Rectal smooth muscle tissue (tissue), 1 donor: Measurements from ENCODE around the gene GPC3.

Experiments
- H3K27ac ChIP-seq: one replicate; pipeline ENCODE4 v1.7.0; 2013; ENCODE audit warnings: low read depth, low read length, inconsistent platforms
- H3K27me3 ChIP-seq: one replicate; pipeline ENCODE4 v1.7.0; 2013; ENCODE audit warnings: low read length; ENCODE audit not compliant: control insufficient read depth, insufficient read depth
- H3K36me3 ChIP-seq: one replicate; pipeline ENCODE4 v1.7.0; 2013; ENCODE audit warnings: low read length; ENCODE audit not compliant: control insufficient read depth, insufficient read depth
- H3K4me1 ChIP-seq: one replicate; pipeline ENCODE4 v1.7.0; 2013; ENCODE audit warnings: low read length; ENCODE audit not compliant: control insufficient read depth, insufficient read depth
- H3K4me3 ChIP-seq: one replicate; pipeline ENCODE4 v1.7.0; 2013; ENCODE audit warnings: low read length
- H3K9ac ChIP-seq: one replicate; pipeline ENCODE4 v1.7.0; 2013; ENCODE audit warnings: low read length

Gene GPC3

DNA sequence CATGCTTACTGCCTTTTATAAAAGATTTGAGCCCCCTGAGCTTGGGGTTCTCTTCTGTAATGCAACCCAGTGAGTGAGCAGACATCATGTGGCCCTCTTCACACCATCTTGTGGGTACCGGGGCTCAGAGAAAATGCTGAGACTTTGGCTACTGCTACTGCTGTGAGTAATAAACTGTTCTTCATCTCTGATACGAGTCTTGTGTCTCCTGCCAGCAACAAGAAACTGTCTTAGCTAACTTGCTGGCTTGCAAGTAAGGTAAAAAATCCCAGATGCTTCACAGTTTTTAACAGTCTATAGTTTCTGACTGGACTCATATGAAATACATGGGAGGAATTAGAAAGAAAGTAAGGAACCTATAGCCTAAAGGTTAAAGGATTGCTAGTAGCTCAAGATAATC is 148.3 kb downstream of the GPC3 start:
- H3K9ac ChIP-seq, result no peak overlapping the region
- no peak overlapping the region for H3K27ac ChIP-seq
- no peaks in the 10 kb centered on the region for H3K27me3 ChIP-seq
- H3K36me3 ChIP-seq, result no peaks in the 10 kb centered on the region
- no peak overlapping the region for H3K4me3 ChIP-seq
- H3K4me1 ChIP-seq, result no peaks in the 10 kb centered on the region

DNA sequence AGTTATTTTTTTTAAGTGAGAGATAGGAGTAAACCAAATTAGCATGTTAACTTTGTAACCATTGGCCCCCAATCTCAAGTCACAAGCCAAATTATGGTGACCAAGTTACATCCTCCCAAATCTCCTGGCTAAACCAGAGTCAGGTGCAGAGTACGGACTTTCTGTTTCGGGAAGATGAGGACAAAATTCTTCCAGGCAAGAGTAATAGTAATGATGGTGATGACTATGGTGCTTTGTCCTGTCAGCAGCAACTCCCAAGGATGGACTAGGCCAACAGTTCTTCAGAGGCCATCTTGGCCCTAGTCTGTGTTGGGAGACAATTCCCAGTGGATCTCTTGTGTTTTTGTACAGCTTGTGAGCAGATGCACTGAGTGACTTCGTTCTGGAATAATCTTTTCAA is 148.8 kb downstream of the GPC3 start:
- no peaks in the 10 kb centered on the region for H3K36me3 ChIP-seq
- H3K27me3 ChIP-seq, result no peaks in the 10 kb centered on the region
- H3K9ac ChIP-seq, result no peak overlapping the region
- H3K4me1 ChIP-seq, result no peaks in the 10 kb centered on the region
- H3K4me3 ChIP-seq, result no peak overlapping the region
- H3K27ac ChIP-seq, result no peak overlapping the region

DNA sequence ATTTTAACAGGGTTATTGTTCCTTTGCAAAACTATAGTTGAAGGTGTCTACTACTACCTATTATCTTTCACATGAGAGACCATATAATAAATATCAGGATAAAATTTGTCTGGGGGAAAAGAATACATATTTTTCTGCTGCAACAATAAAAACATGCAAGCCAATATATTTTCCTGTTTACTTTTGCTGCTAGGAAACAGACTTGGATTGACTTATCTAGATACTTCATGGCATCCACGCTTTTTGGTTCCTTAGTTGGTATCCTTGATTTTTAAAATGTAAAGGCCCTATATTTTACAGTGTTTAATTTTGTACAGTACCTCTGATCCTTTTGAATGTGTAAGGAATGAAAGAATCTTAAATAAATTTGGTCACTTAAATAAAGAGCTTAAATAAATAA is 150.6 kb downstream of the GPC3 start:
- no peak overlapping the region for H3K27ac ChIP-seq
- H3K4me3 ChIP-seq, result no peak overlapping the region
- H3K4me1 ChIP-seq, result no peaks in the 10 kb centered on the region
- no peaks in the 10 kb centered on the region for H3K27me3 ChIP-seq
- H3K9ac ChIP-seq, result no peak overlapping the region
- no peaks in the 10 kb centered on the region for H3K36me3 ChIP-seq

DNA sequence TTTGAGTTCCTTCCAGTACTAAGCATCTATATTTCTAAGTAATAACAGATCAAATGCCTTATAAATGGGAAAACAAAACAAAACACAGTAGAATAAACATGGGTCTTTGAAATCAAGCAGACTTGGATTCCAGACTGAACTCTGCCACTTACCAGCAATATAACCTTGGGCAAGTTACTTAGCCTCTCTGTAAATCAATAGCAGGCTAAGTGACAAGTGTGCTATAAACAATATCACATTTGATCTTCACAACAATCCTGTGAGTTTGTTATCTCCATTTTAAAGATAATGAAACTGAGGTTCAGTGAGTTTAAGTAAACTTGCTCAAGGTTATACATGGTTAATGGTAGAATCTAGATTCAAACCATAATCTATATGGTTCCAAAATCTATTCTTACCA is 165.8 kb downstream of the GPC3 start:
- Histone ChIP-seq H3K4me3 (no peak overlapping the region), H3K36me3 (no peaks in the 10 kb centered on the region), H3K4me1 (no peaks in the 10 kb centered on the region), H3K27me3 (no peaks in the 10 kb centered on the region), H3K27ac (no peak overlapping the region), H3K9ac (no peak overlapping the region)

DNA sequence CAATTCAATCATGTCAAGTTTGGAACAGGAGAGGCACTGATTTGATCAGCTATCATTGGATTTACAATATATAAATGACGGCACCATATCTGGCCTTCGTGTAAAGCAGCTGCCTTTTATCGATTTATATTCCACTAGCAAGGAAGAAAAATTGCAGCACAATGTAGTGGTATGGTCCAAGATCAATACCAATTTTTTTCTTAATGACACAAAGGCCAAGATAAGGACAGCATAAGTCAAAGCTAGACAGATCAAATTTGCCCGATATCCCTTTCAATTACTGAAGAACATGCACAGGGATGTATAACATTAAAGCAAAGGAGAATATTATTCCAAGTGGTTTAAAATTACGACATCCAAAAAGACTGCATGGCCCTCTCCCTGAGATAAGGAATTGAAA is 167.4 kb downstream of the GPC3 start:
- no peak overlapping the region for H3K9ac ChIP-seq
- no peaks in the 10 kb centered on the region for H3K27me3 ChIP-seq
- H3K4me3 ChIP-seq, result no peak overlapping the region
- H3K4me1 ChIP-seq, result no peaks in the 10 kb centered on the region
- H3K27ac ChIP-seq, result no peak overlapping the region
- H3K36me3 ChIP-seq, result no peaks in the 10 kb centered on the region

DNA sequence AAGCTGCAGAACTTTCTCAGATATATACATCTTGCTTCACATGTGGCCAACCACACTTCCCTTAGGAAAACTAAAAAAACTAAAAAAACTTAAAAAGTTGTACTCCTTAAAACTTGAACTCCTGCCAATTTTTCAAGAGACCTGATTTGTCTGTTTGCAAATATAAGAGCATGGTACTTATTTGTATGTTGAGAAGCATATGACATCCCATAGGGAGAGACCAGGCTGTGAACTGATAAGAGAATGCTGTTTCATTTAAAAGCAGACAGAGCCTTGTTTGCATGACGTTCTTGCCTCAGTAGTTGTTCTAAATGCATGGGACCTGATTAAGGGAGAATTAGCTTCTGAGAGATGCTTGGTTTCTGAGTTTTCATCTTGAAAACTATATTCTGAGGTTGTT is 169.9 kb downstream of the GPC3 start:
- Histone ChIP-seq H3K36me3 (no peaks in the 10 kb centered on the region), H3K27me3 (no peaks in the 10 kb centered on the region), H3K4me1 (no peaks in the 10 kb centered on the region), H3K27ac (no peak overlapping the region), H3K9ac (no peak overlapping the region), H3K4me3 (no peak overlapping the region)

DNA sequence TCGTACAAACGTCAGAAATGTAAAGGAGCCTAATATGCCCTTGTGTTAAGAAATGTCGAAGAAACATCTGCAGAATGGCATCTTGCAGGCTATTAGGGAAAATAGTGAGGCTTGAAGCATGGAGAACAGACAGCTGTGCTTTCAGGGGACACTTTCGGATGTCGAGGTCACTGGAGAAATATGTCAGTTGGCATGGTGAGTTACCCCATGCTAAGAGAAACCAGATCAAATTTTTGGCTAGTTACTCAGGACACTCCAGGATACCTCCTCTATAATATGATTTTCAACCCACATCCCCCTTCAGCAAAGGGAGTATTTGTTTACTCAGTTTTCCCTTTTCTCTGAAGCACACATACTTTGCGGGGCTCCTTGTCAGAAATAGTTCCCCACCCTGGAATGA is 171.4 kb downstream of the GPC3 start:
- no peaks in the 10 kb centered on the region for H3K36me3 ChIP-seq
- H3K27me3 ChIP-seq, result no peaks in the 10 kb centered on the region
- H3K9ac ChIP-seq, result no peak overlapping the region
- no peak overlapping the region for H3K4me3 ChIP-seq
- H3K4me1 ChIP-seq, result no peaks in the 10 kb centered on the region
- H3K27ac ChIP-seq, result no peak overlapping the region

DNA sequence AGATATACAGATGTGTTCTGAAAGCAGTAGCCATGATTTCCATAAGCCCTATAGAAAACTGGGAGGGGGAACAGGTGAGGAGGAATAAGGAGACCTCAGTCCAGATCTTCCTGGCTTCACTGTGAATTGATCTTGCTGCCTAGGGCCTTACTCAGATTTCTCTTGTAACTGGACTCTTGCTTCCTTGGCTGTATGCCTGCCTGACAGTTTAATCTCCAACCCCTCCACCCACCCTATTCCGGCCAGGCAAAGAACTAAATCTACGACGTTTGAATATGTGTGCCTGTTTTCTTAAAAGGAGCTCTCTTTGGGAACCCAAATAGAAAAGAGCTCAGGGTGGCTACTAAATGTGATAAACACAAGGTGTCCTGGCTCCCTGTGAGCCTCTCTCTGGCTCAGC is 173.0 kb downstream of the GPC3 start:
- H3K36me3 ChIP-seq, result no peaks in the 10 kb centered on the region
- no peak overlapping the region for H3K9ac ChIP-seq
- no peaks in the 10 kb centered on the region for H3K27me3 ChIP-seq
- no peak overlapping the region for H3K27ac ChIP-seq
- no peak overlapping the region for H3K4me3 ChIP-seq
- H3K4me1 ChIP-seq, result no peaks in the 10 kb centered on the region

DNA sequence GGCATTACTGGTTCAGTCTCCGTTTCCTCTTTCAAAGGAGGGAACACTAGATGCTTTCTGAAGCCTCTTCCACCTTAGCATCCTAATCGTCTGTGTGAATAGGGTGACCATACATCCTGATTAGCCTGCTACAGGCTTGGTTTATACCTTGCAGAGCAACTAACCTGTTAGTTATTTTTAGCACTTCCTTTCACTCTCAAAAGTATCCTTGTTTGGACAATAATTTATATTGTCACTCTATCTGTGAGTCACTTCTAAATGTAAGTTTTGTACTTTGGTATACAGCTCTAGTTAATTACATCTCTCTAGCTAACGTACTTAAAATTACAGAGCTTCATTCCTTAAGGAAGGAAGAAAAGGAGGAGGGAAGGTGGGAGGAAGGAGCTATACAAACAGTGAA is 174.5 kb downstream of the GPC3 start:
- no peak overlapping the region for H3K27ac ChIP-seq
- H3K36me3 ChIP-seq, result no peaks in the 10 kb centered on the region
- no peaks in the 10 kb centered on the region for H3K4me1 ChIP-seq
- H3K4me3 ChIP-seq, result no peak overlapping the region
- H3K27me3 ChIP-seq, result no peaks in the 10 kb centered on the region
- H3K9ac ChIP-seq, result no peak overlapping the region

DNA sequence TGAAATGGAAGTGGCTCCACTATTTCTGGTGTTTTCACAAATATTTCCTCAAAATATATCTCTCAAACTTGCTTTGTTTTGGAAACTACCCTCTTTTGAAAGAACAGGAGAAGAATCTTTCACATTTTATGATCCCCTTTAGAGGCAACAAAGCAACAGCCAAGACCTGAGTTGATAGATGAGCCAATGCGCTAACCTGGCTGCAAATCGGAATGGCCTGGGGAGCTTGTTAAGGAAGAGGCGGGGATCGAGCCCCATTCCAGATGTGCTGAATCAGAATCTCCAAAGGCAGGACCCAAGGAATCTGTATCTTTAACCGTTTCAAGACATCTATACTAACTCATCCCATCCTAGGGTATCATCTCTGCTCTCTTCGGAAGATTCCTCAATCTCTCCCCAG is 181.3 kb downstream of the GPC3 start:
- no peaks in the 10 kb centered on the region for H3K27me3 ChIP-seq

DNA sequence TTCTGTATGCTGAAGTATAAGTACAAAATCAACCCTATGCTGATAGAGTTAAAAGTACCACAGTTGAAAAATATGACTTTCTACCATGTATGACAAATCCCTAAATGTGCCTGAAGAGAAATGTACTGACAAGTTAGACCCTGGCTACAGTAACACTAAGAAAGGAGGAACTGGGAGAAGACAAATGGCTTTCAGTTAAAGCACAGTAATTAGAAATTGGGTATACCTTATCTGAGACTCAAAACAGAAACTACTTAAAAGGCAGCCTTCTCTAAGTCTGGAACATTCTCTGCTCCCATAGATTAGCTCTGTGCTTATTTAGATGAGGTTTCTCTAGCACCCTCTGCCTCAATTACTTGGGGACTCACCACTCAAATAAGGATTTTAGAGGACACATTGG is 189.1 kb downstream of the GPC3 start:
- H3K4me3 ChIP-seq, result no peak overlapping the region
- no peaks in the 10 kb centered on the region for H3K4me1 ChIP-seq
- no peak overlapping the region for H3K9ac ChIP-seq
- no peaks in the 10 kb centered on the region for H3K27me3 ChIP-seq
- H3K27ac ChIP-seq, result no peak overlapping the region
- no peaks in the 10 kb centered on the region for H3K36me3 ChIP-seq

More for the DNA sequence above, 181.3 kb downstream of the GPC3 start:
- H3K9ac ChIP-seq, result no peak overlapping the region
- no peak overlapping the region for H3K27ac ChIP-seq
- no peaks in the 10 kb centered on the region for H3K4me1 ChIP-seq
- no peaks in the 10 kb centered on the region for H3K36me3 ChIP-seq
- H3K4me3 ChIP-seq, result no peak overlapping the region

DNA sequence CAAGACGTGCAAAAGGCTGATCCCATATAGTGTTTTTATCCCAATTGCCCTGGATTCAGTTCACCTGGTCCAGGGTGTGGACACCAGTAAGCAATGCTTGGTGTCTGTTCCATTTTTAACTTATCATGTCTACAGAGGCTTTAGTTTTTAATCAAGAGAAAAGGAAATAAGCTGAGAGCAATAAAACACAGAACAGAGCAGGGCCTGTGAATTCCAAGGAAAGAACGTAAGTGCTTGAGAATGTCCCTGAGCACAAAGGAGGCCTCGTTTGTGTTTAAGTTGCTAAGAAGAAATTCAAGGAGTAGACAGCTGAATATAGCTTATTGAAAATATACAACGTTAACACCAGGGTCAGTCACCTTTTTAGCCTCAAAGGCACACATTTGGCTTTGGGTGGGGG is 191.3 kb downstream of the GPC3 start:
- Histone ChIP-seq H3K27ac (no peak overlapping the region), H3K27me3 (no peaks in the 10 kb centered on the region), H3K9ac (no peak overlapping the region), H3K4me3 (no peak overlapping the region), H3K4me1 (no peaks in the 10 kb centered on the region), H3K36me3 (no peaks in the 10 kb centered on the region)

DNA sequence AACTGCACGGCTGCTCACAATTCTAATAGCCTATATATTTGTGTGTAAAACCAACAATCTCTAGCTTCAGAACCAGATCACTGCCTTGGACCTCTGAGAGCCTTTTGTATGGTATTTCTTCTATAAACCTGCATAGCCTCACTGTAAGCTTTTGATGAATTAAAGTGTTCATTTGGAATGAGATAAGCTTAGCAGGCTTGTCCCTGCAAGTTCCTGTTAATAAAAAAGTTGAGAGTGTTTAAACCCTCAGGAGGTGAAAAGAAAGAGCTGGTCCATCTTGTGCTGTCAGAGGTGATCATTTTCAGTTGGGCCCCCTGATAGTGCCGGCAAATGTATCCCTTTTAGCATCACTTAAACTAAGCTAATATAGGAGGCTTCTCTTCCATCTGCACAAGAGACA is 191.8 kb downstream of the GPC3 start:
- Histone ChIP-seq H3K4me1 (no peaks in the 10 kb centered on the region), H3K27ac (no peak overlapping the region), H3K36me3 (no peaks in the 10 kb centered on the region), H3K4me3 (no peak overlapping the region), H3K27me3 (no peaks in the 10 kb centered on the region), H3K9ac (no peak overlapping the region)
